GM23338 (cell line): ENCODE results near the gene RUNX1. TPM values are rescaled to one million over a fixed set of nuclear protein-coding genes. Genes with fewer than 3 reads are reported as not detected.

Experiments
- ATAC-seq: fragments of 200-7000 bp; cut with Tn5 transposase; 3 replicates; pipeline ENCODE4 v1.9.1; 2020
- DNase-seq: peaks from one replicate; pipeline ENCODE4 v3.0.0-alpha.2; 2015; ENCODE audit warnings: low spot score
- H2AFZ ChIP-seq: fragments of 200-600 bp; sonication (generic); 2 replicates; pipeline ENCODE4 v1.8.0; 2016; ENCODE audit warnings: antibody characterized with exemption, mild to moderate bottlenecking, moderate library complexity
- H3F3A ChIP-seq: fragments of 200-600 bp; sonication (generic); replicated peaks from 2 replicates; pipeline ENCODE4 v1.8.0; 2017; ENCODE audit warnings: antibody characterized with exemption, mixed run types, low read depth
- H3K27ac ChIP-seq: fragments of 200-600 bp; sonication (generic); 2 replicates; pipeline ENCODE4 v1.6.1; 2016; ENCODE audit warnings: low read depth
- H3K27me3 ChIP-seq: fragments of 200-600 bp; sonication (generic); 2 replicates; pipeline ENCODE4 v1.8.0; 2016; ENCODE audit warnings: mild to moderate bottlenecking, mixed run types, moderate library complexity; ENCODE audit not compliant: insufficient read depth
- H3K36me3 ChIP-seq: fragments of 200-600 bp; sonication (generic); 2 replicates; pipeline ENCODE4 v1.8.0; 2016; ENCODE audit warnings: mild to moderate bottlenecking; ENCODE audit not compliant: insufficient read depth
- H3K4me1 ChIP-seq: fragments of 200-600 bp; sonication (generic); 2 replicates; pipeline ENCODE4 v1.8.0; 2016; ENCODE audit warnings: mild to moderate bottlenecking, moderate library complexity; ENCODE audit not compliant: insufficient read depth
- H3K4me2 ChIP-seq: fragments of 200-600 bp; sonication (generic); 2 replicates; pipeline ENCODE4 v1.7.1; 2017; ENCODE audit warnings: mixed run types
- H3K4me3 ChIP-seq: fragments of 200-600 bp; sonication (generic); 2 replicates; pipeline ENCODE4 v1.6.1; 2016; ENCODE audit warnings: mixed run types
- H3K79me2 ChIP-seq: fragments of 200-600 bp; sonication (generic); replicated peaks from 2 replicates; pipeline ENCODE4 v1.8.0; 2017; ENCODE audit warnings: mild to moderate bottlenecking; ENCODE audit not compliant: insufficient read depth
- H3K9me2 ChIP-seq: fragments of 200-600 bp; sonication (generic); 2 replicates; pipeline ENCODE4 v1.8.0; 2017; ENCODE audit not compliant: insufficient read depth
- H4K20me1 ChIP-seq: fragments of 200-600 bp; sonication (generic); replicated peaks from 2 replicates; pipeline ENCODE4 v1.8.0; 2017; ENCODE audit warnings: mild to moderate bottlenecking; ENCODE audit not compliant: insufficient read depth
- H3K27ac Mint-ChIP-seq: 2 replicates; pipeline ENCODE4 v1.8.0; 2020; ENCODE audit warnings: inconsistent platforms, mild to moderate bottlenecking, moderate library complexity, mixed read lengths
- H3K27me3 Mint-ChIP-seq: 3 replicates; pipeline ENCODE4 v1.8.0; 2022; ENCODE audit warnings: low read depth, mild to moderate bottlenecking, moderate library complexity, mixed read lengths, inconsistent platforms; ENCODE audit not compliant: insufficient read depth, poor library complexity
- H3K36me3 Mint-ChIP-seq: 3 replicates; pipeline ENCODE4 v1.8.0; 2021; ENCODE audit warnings: low read depth, mild to moderate bottlenecking, inconsistent platforms, moderate library complexity, mixed read lengths
- H3K4me1 Mint-ChIP-seq: 3 replicates; pipeline ENCODE4 v1.8.0; 2020; ENCODE audit warnings: mild to moderate bottlenecking, inconsistent platforms, mixed read lengths
- H3K4me3 Mint-ChIP-seq: 3 replicates; pipeline ENCODE4 v1.8.0; 2021; ENCODE audit warnings: moderate library complexity, mild to moderate bottlenecking, inconsistent platforms, mixed read lengths
- H3K9me3 Mint-ChIP-seq: 3 replicates; pipeline ENCODE4 v1.8.0; 2020; ENCODE audit warnings: moderate library complexity, mild to moderate bottlenecking, inconsistent platforms, mixed read lengths
- CREB1 ChIP-seq: fragments of 250-450 bp; sonication (Bioruptor Pico); IDR thresholded peaks from 2 replicates; pipeline ENCODE4 v1.5.0; 2020; ENCODE audit warnings: low read depth, mild to moderate bottlenecking, moderate library complexity
- EZH2 ChIP-seq: fragments of 200-600 bp; sonication (generic); IDR thresholded peaks from one replicate; pipeline ENCODE4 v1.8.0; 2017; ENCODE audit warnings: antibody characterized with exemption, mild to moderate bottlenecking, low read depth; ENCODE audit not compliant: unreplicated experiment
- EZH2phosphoT487 ChIP-seq: fragments of 200-600 bp; sonication (generic); IDR thresholded peaks from one replicate; pipeline ENCODE4 v1.8.1; 2018; ENCODE audit warnings: antibody characterized with exemption; ENCODE audit not compliant: unreplicated experiment
- JUNB ChIP-seq: IDR thresholded peaks from one replicate; pipeline ENCODE4 v1.6.1; 2016; ENCODE audit warnings: antibody characterized with exemption; ENCODE audit not compliant: unreplicated experiment
- NANOG ChIP-seq: IDR thresholded peaks from 2 replicates; pipeline ENCODE4 v1.6.1; 2016; ENCODE audit warnings: antibody characterized with exemption, borderline replicate concordance
- POLR2AphosphoS5 ChIP-seq: IDR thresholded peaks from 2 replicates; pipeline ENCODE4 v1.6.1; 2016; ENCODE audit warnings: antibody characterized with exemption, low read depth
- STAT1 ChIP-seq: IDR thresholded peaks from one replicate; pipeline ENCODE4 v1.6.1; 2016; ENCODE audit warnings: antibody characterized with exemption; ENCODE audit not compliant: unreplicated experiment
- ZNF114 ChIP-seq: fragments of 250-450 bp; sonication (Bioruptor Pico); IDR thresholded peaks from 2 replicates; pipeline ENCODE4 v1.5.0; 2020; ENCODE audit warnings: mild to moderate bottlenecking, moderate library complexity
- ZNF331 ChIP-seq: fragments of 250-450 bp; sonication (Bioruptor Pico); IDR thresholded peaks from 2 replicates; pipeline ENCODE4 v1.5.0; 2020; ENCODE audit warnings: low read depth, mild to moderate bottlenecking, moderate library complexity
- polyA plus RNA-seq: library from polyadenylated mRNA; unstranded; fragments of >200 nt; fragmentation: Nextera tagmentation; extraction: Ambion mirVana; gene quantifications from 2 replicates; pipeline ENCODE4 v1.2.1, GENCODE V29; 2016
- total RNA-seq: library from RNA; depleted of rRNA; stranded (reverse); fragments of >200 nt; shearing (Covaris generic); gene quantifications from 2 replicates; pipeline ENCODE4 v1.2.3, GENCODE V29; 2014
- TF ChIP-seq, protein P1 (sequence below), 2 experiments: fragments of 200-600 bp in 1 of 2; sonication (generic) in 1 of 2; conservative IDR thresholded peaks; 2 replicates each; pipeline versions ENCODE4 v1.5.1 to v1.6.1; 2016 to 2017; ENCODE audit warnings: antibody characterized with exemption in 2 of 2, low read depth in 2 of 2, mild to moderate bottlenecking in 2 of 2, moderate library complexity in 1 of 2
- TF ChIP-seq, protein P2 (sequence below): fragments of 250-450 bp; sonication (Bioruptor Pico); IDR thresholded peaks from 2 replicates; pipeline ENCODE4 v1.5.0; 2020; ENCODE audit warnings: mild to moderate bottlenecking, moderate library complexity
- TF ChIP-seq, protein P3 (sequence below): IDR thresholded peaks from 2 replicates; pipeline ENCODE4 v1.6.1; 2016; ENCODE audit warnings: antibody characterized with exemption
- TF ChIP-seq, protein P4 (sequence below): IDR thresholded peaks from one replicate; pipeline ENCODE4 v1.6.1; 2018; ENCODE audit warnings: antibody characterized with exemption; ENCODE audit not compliant: unreplicated experiment

RUNX1 gene
- total and polyA plus RNA-seq, 2 experiments from 2014 or later: 0.29 to 1.1 TPM

DNA sequence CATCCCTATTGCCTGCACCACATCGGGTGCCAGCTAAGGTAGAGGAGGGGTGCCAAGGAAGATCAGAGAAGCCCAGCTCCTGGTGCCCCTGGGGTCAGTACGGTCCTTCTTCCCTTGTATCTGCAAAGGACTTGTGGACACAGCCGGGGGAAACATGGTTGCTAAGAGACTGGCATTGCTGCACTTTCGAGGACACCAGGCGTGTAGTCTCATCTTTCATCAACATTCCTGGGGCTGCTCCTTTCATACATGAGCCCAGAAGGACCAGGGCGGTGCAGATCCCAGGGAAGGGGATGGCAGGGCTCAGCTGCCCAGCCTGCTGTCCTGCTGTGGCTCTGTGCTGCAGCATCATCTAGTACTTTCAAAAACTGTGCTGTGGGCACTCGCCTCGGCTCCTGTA is 61.0 kb downstream of the RUNX1 start:
- H3K4me1 ChIP-seq: no peaks in the 10 kb centered on the region
- H3K27ac ChIP-seq: no peak overlapping the region
- no peak overlapping the region for H2AFZ ChIP-seq
- no peak overlapping the region for H3K4me2 ChIP-seq
- H3K36me3 ChIP-seq: no peaks in the 10 kb centered on the region
- Mint-ChIP-seq H3K27ac (no peak overlapping the region), H3K4me3 (no peak overlapping the region), H3K36me3 (no peaks in the 10 kb centered on the region), H3K27me3 (peaks cover 7% of the 10 kb centered on the region), H3K4me1 (peaks cover 9% of the 10 kb centered on the region), H3K9me3 (no peaks in the 10 kb centered on the region)
- ATAC-seq (no peak), DNase-seq (no peak)
- H3K79me2 ChIP-seq: no peaks in the 10 kb centered on the region
- H3K9me2 ChIP-seq: no peaks in the 10 kb centered on the region
- TF ChIP-seq NANOG (no peak), EZH2phosphoT487 (no peak), CREB1 (CRISPR knock-in tag) (no peak), STAT1 (no peak), POLR2AphosphoS5 (no peak), ZNF331 (CRISPR knock-in tag) (no peak), EZH2 (no peak), ZNF114 (CRISPR knock-in tag) (no peak), JUNB (no peak)
- TF ChIP-seq, protein P1, sequence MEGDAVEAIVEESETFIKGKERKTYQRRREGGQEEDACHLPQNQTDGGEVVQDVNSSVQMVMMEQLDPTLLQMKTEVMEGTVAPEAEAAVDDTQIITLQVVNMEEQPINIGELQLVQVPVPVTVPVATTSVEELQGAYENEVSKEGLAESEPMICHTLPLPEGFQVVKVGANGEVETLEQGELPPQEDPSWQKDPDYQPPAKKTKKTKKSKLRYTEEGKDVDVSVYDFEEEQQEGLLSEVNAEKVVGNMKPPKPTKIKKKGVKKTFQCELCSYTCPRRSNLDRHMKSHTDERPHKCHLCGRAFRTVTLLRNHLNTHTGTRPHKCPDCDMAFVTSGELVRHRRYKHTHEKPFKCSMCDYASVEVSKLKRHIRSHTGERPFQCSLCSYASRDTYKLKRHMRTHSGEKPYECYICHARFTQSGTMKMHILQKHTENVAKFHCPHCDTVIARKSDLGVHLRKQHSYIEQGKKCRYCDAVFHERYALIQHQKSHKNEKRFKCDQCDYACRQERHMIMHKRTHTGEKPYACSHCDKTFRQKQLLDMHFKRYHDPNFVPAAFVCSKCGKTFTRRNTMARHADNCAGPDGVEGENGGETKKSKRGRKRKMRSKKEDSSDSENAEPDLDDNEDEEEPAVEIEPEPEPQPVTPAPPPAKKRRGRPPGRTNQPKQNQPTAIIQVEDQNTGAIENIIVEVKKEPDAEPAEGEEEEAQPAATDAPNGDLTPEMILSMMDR (conservative IDR thresholded peaks at IDR 0.05; ENCODE audit: low read depth in 2 of 2): no peak
- TF ChIP-seq, protein P2, sequence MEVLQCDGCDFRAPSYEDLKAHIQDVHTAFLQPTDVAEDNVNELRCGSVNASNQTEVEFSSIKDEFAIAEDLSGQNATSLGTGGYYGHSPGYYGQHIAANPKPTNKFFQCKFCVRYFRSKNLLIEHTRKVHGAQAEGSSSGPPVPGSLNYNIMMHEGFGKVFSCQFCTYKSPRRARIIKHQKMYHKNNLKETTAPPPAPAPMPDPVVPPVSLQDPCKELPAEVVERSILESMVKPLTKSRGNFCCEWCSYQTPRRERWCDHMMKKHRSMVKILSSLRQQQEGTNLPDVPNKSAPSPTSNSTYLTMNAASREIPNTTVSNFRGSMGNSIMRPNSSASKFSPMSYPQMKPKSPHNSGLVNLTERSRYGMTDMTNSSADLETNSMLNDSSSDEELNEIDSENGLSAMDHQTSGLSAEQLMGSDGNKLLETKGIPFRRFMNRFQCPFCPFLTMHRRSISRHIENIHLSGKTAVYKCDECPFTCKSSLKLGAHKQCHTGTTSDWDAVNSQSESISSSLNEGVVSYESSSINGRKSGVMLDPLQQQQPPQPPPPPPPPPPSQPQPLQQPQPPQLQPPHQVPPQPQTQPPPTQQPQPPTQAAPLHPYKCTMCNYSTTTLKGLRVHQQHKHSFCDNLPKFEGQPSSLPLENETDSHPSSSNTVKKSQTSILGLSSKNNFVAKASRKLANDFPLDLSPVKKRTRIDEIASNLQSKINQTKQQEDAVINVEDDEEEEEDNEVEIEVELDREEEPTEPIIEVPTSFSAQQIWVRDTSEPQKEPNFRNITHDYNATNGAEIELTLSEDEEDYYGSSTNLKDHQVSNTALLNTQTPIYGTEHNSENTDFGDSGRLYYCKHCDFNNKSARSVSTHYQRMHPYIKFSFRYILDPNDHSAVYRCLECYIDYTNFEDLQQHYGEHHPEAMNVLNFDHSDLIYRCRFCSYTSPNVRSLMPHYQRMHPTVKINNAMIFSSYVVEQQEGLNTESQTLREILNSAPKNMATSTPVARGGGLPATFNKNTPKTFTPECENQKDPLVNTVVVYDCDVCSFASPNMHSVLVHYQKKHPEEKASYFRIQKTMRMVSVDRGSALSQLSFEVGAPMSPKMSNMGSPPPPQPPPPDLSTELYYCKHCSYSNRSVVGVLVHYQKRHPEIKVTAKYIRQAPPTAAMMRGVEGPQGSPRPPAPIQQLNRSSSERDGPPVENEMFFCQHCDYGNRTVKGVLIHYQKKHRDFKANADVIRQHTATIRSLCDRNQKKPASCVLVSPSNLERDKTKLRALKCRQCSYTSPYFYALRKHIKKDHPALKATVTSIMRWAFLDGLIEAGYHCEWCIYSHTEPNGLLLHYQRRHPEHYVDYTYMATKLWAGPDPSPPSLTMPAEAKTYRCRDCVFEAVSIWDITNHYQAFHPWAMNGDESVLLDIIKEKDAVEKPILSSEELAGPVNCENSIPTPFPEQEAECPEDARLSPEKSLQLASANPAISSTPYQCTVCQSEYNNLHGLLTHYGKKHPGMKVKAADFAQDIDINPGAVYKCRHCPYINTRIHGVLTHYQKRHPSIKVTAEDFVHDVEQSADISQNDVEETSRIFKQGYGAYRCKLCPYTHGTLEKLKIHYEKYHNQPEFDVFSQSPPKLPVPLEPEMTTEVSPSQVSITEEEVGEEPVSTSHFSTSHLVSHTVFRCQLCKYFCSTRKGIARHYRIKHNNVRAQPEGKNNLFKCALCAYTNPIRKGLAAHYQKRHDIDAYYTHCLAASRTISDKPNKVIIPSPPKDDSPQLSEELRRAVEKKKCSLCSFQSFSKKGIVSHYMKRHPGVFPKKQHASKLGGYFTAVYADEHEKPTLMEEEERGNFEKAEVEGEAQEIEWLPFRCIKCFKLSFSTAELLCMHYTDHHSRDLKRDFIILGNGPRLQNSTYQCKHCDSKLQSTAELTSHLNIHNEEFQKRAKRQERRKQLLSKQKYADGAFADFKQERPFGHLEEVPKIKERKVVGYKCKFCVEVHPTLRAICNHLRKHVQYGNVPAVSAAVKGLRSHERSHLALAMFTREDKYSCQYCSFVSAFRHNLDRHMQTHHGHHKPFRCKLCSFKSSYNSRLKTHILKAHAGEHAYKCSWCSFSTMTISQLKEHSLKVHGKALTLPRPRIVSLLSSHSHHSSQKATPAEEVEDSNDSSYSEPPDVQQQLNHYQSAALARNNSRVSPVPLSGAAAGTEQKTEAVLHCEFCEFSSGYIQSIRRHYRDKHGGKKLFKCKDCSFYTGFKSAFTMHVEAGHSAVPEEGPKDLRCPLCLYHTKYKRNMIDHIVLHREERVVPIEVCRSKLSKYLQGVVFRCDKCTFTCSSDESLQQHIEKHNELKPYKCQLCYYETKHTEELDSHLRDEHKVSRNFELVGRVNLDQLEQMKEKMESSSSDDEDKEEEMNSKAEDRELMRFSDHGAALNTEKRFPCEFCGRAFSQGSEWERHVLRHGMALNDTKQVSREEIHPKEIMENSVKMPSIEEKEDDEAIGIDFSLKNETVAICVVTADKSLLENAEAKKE (CRISPR knock-in tag): no peak
- TF ChIP-seq, protein P3, sequence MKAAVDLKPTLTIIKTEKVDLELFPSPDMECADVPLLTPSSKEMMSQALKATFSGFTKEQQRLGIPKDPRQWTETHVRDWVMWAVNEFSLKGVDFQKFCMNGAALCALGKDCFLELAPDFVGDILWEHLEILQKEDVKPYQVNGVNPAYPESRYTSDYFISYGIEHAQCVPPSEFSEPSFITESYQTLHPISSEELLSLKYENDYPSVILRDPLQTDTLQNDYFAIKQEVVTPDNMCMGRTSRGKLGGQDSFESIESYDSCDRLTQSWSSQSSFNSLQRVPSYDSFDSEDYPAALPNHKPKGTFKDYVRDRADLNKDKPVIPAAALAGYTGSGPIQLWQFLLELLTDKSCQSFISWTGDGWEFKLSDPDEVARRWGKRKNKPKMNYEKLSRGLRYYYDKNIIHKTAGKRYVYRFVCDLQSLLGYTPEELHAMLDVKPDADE: no peak
- TF ChIP-seq, protein P4, sequence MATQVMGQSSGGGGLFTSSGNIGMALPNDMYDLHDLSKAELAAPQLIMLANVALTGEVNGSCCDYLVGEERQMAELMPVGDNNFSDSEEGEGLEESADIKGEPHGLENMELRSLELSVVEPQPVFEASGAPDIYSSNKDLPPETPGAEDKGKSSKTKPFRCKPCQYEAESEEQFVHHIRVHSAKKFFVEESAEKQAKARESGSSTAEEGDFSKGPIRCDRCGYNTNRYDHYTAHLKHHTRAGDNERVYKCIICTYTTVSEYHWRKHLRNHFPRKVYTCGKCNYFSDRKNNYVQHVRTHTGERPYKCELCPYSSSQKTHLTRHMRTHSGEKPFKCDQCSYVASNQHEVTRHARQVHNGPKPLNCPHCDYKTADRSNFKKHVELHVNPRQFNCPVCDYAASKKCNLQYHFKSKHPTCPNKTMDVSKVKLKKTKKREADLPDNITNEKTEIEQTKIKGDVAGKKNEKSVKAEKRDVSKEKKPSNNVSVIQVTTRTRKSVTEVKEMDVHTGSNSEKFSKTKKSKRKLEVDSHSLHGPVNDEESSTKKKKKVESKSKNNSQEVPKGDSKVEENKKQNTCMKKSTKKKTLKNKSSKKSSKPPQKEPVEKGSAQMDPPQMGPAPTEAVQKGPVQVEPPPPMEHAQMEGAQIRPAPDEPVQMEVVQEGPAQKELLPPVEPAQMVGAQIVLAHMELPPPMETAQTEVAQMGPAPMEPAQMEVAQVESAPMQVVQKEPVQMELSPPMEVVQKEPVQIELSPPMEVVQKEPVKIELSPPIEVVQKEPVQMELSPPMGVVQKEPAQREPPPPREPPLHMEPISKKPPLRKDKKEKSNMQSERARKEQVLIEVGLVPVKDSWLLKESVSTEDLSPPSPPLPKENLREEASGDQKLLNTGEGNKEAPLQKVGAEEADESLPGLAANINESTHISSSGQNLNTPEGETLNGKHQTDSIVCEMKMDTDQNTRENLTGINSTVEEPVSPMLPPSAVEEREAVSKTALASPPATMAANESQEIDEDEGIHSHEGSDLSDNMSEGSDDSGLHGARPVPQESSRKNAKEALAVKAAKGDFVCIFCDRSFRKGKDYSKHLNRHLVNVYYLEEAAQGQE: no peak
- H3K4me3 ChIP-seq: no peak overlapping the region
- H3K27me3 ChIP-seq: no peaks in the 10 kb centered on the region
- no peaks in the 10 kb centered on the region for H4K20me1 ChIP-seq
- H3F3A ChIP-seq: no peaks in the 10 kb centered on the region
